ENCODE measurements around the gene NKX6-2.
"Not testable (repeated sequence)": the region's sequence is repeated elsewhere in the genome, so short reads cannot be mapped to it uniquely, and the experiment has no call there.

NKX6-2 gene

GRCh38 chr10:132785723-132786475, at the start of gene NKX6-2:
TSS of gene NKX6-2 (minus strand) at chr10:132786147. CDS start at chr10:132785948, 199 bp downstream.
- no peak for DNase-seq

DNA sequence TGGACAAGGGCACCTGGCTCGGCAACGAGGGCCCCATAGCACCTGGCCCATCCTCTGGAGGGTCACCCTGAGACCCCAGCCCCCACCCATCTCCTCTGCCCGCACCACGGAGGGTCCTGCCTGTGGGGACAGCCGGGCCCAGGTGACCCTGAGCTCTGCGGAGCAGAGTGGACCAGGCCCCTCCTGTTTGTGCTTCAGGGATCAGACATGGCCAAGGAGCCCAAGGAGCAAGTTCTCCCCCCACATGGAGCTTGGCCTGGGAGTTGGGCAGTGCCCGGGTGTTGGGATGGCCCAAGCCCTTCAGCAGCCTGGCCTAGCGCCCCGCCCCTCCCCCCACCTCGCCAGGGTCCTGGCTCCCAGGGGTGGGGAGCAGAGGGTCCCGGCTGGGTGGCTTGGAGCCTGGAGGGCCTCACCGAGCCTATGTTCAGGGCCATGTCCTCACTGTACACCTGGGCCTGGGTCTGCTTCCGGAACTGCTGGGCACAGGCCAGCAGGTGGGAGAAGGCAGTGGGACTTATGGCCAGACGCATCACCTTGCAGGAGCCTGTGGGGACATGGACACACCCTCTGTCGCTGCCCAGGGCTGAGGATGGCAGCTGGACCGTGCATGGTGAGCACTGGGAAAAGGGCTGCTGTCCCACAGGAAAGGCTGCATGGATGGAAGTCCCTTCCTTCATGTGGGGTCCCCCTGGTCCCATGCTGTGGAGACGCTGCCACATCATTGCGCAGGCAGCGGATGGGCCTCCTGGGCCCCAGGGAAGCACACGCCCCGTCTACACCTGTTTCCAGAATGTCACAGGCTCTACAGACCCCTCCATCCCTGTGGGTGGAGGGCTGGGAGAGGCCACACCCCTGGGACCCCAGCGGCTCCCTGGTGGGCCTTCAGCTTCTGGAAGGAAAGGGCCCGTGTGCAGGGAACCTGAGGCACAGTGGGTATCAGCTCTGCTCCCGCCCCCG, 49.2 kb upstream of the NKX6-2 start:
- no peak for DNase-seq

- DNase-seq = no peak
Measured at GRCh38 chr10:132834311-132834761, 48.4 kb upstream of the NKX6-2 start.

DNA sequence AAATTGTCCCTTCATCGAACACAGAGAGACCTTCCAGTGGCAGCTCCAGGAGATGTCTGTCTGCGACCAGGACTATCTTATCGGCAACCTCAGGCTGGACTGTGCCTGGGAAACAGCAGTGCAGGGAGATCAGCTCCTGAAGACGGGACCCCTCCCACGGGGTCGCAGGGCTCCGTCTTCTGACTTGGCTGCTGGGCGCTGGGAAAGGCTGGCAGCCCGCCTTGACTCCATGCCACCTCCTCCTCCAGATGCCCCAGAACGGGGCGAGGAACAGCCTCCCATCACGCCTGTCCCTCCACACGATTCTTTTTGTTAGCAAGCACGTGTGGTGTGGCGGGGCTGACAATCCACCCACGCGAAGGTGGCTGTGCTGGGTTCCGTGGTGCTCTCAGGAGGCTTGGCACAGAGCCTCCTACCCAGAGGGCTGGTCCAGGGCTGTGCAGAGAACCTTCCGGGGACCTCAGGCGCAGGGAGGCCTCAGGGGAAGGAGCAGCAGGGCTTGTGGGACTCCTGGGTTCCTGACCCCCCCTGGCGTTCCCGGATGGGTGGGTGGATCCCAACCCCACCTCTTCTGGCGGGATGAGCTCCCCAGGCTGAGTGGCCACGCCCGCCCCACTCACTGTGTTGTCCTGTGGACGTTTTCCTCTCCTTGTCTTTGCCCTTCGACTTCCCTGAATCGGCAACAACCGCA, 47.6 kb upstream of the NKX6-2 start:
- DNase-seq = no peak

GRCh38 chr10:132832186-132832969, 46.4 kb upstream of the NKX6-2 start:
- DNase-seq = no peak

DNA sequence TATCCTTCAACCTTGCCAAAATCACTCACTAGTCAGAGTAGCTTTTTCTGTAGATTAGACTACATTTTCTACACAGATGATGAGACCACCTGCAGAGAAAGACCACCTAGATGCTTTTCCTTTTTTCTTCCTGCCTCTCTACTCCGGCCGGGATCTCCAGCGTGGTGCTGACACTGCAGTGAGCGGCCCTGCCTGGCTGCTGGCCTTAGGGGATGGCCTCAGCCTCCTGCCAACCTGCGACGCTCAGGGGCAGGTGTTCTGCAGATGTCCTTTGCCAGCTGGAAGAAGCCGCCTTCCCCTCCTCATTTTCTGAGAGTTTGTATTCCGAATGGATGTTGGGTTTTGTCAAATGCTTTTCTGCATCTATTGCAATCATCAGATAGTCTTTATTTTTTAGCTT, 43.5 kb upstream of the NKX6-2 start:
- no peak for DNase-seq

DNA sequence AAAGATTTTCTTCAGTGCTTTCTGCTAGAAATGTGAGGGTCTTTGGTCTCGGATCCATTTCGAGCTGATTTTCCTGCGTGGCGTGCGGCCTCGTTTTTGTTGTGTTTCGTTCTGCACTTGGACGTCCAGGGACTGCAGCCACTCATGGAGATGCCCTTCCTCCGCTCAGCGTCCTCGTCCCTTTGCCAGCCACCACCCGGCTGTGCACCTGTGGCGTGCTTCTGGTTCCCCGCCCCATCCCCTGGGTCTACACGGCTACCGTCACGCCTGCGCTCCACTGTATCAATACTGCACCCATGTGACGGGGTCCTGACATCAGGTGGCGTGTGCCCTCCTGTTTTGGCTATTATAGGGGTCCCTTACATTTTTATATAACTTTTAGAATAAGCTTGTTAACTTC, 42.7 kb upstream of the NKX6-2 start:
- DNase-seq = no peak

- DNase-seq = no peak
Measured at GRCh38 chr10:132827861-132828539, 42.1 kb upstream of the NKX6-2 start.

GRCh38 chr10:132827423-132827789, 41.5 kb upstream of the NKX6-2 start:
- DNase-seq = no peak

DNA sequence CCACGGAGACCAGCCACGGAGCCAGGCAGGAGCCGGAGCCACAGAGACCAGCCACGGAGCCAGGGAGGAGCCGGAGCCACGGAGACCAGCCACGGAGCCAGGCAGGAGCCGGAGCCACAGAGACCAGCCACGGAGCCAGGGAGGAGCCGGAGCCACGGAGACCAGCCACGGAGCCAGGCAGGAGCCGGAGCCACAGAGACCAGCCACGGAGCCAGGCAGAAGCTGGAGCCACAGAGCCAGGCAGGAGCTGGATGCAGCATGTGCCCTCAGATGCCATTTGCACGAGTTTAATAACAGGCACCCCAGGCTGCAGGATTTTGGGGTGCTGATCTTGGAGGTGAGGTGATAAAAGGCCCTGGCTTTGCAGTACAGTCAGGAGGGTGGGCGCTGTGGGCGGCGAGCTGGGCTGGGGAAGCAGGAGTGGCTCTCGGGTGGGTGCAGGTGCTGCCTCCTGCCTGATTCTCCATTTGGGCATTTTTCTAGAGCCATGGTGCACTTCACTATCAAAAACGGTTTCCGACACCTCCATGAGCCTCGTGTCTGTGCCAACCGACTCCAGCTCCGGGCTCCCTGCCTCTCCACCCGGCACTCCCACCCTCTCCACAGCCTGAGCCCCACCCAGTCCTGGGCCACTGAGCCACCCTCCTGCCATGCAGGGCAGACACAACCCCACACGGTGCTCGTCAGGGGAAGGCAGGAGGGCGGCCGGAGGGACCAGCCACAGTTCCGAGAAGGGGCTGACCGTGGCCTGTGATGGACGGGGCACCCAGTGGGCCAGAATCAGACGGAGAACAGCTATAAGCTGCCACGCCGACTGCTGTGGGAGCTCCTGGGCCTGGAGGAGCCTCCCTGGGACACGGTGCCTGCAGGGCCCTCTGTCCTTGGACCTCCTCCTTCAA, 40.8 kb upstream of the NKX6-2 start:
- DNase-seq = no peak

GRCh38 chr10:132825783-132826523, 40.0 kb upstream of the NKX6-2 start:
- DNase-seq = not testable (repeated sequence)

- no peak for DNase-seq
Measured at GRCh38 chr10:132820056-132820455, 34.1 kb upstream of the NKX6-2 start.

DNA sequence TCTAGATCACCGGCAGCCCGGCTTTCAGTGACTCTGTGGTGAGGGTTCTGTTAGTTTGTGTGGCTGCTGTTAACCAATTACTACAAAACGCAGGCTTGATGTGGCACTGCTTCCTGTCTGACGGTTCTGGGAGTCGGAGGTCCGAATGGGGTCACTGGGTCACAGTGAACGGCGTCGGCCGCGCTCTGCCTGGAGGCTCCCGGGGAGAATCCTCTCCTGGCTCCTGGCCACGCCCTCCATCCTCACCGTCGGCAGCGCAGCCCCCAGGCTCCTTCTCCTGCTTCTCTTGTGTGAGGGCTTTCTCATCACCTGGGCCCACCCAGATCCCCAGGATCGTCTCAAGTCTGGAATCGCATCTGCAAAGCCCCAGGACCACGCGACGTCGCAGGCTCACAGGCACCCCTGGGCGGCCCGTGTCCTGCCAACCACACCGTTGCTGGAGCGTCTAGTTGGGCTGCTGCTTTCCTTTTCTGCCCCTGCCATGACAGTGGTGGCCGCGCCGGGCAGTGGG, 31.8 kb upstream of the NKX6-2 start:
- no peak for DNase-seq

DNA sequence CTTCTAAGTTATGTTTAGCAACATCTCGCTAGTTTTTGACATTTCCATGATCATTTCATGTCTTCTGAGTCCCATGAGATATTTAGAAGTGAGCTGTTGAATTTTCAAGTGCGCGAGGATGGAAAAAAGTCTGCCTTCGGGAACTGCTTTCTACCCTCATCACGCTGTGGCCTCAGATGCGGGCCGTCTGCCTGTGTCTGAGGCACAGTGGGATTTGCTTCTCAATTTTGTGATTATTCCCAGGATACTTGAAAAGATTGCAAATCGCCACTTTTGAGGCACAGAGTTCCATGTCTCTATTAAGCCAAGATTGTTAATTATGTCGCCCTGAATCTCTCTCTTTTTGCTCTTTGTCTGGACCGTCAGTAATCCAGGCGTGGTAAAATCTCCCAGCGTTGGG, 30.8 kb upstream of the NKX6-2 start:
- no peak for DNase-seq

- DNase-seq = no peak
Measured at GRCh38 chr10:132815168-132815857, 29.4 kb upstream of the NKX6-2 start.

DNA sequence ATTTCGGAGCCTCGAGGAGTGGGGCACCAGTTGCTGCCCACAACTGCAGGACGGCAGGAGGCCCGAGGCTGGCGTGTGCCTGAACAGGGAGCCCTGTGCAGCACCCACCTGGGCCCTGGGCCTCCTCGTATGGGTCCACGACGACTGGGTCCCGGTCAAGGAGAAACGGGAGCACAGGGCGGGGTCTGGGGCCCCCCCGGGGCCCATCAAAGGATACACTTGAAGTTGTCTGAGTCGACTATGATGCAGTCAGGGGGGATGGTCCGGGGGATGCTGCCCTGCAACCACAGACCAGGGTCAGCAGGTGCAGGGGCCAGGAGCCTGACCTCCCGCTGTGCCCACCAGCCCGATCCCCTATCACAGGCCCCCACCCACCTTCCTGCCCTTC, 28.5 kb upstream of the NKX6-2 start:
- DNase-seq = no peak

- no peak for DNase-seq
Measured at GRCh38 chr10:132813560-132814468, 27.9 kb upstream of the NKX6-2 start.

DNA sequence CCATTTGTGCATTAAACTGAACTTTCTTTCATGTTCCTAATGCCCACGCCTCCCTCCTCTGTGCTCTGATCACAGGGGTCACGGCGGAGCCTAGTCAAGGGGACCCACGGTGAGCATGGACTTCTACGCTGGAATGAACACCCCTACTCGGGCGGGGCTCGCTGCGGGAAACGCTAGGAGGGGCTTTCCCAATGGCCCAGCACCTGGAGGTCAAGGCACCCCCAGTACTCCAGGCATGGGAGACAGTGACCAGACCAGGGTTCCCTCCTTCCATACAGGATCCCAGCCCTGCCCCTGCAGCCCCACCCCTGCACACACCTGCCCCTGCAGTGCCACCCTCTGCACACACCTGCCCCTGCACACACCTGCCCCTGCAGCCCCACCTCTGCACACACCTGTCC, 27.1 kb upstream of the NKX6-2 start:
- DNase-seq = no peak

Data from CD4-positive, alpha-beta T cell treated with Interleukin-12 subunit alpha and Interleukin-12 subunit beta, for 1 hour (primary cell).